ENCODE measurements around the gene DGLUCY.
A peak's percentile ranks its signal among the peaks of the same experiment; 100 is the strongest.

DGLUCY gene

GRCh38 chr14:91143862-91144261, 30.0 kb downstream of the DGLUCY start:
- peaks cover 35% of the 10 kb centered on the region; the same call in 1 of the 2 replicates for H3K36me3 ChIP-seq (ENCODE audit: insufficient read depth, low read length)
- TF ChIP-seq, protein P1, sequence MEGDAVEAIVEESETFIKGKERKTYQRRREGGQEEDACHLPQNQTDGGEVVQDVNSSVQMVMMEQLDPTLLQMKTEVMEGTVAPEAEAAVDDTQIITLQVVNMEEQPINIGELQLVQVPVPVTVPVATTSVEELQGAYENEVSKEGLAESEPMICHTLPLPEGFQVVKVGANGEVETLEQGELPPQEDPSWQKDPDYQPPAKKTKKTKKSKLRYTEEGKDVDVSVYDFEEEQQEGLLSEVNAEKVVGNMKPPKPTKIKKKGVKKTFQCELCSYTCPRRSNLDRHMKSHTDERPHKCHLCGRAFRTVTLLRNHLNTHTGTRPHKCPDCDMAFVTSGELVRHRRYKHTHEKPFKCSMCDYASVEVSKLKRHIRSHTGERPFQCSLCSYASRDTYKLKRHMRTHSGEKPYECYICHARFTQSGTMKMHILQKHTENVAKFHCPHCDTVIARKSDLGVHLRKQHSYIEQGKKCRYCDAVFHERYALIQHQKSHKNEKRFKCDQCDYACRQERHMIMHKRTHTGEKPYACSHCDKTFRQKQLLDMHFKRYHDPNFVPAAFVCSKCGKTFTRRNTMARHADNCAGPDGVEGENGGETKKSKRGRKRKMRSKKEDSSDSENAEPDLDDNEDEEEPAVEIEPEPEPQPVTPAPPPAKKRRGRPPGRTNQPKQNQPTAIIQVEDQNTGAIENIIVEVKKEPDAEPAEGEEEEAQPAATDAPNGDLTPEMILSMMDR (conservative IDR thresholded peaks at IDR 0.05; ENCODE audit: low read length) = no peak
- no peak for TF ChIP-seq EZH2phosphoT487 (IDR thresholded peaks at IDR 0.05; ENCODE audit: borderline replicate concordance)

GRCh38 chr14:91144425-91145145, 30.7 kb downstream of the DGLUCY start:
- H3K4me3 ChIP-seq (ENCODE audit: low read length, poor library complexity, severe bottlenecking) = no peak overlapping the region
- no peaks in the 10 kb centered on the region for H3K27me3 ChIP-seq (ENCODE audit: insufficient read depth, low read length, poor library complexity, severe bottlenecking)
- no peak overlapping the region for H2AFZ ChIP-seq (ENCODE audit: low read length)
- H3F3A ChIP-seq (ENCODE audit: low read depth) = peaks cover 5% of the 10 kb centered on the region; the same call in 1 of the 2 replicates
- peaks cover 35% of the 10 kb centered on the region; the same call in 1 of the 2 replicates for H3K36me3 ChIP-seq (ENCODE audit: insufficient read depth, low read length)
- no peak overlapping the region for H3K9ac ChIP-seq (ENCODE audit: low read depth, low read length, poor library complexity, severe bottlenecking)
- H3K4me1 ChIP-seq (ENCODE audit: insufficient read depth, low read length, poor library complexity, severe bottlenecking) = peaks cover 46% of the 10 kb centered on the region
- no peak for TF ChIP-seq EZH2phosphoT487 (IDR thresholded peaks at IDR 0.05; ENCODE audit: borderline replicate concordance)
- TF ChIP-seq, protein P1 (conservative IDR thresholded peaks at IDR 0.05; ENCODE audit: low read length) = no peak
- peak overlapping the region; percentile 36 for H3K4me2 ChIP-seq (ENCODE audit: low read depth, low read length, poor library complexity, severe bottlenecking)
- no peaks in the 10 kb centered on the region for H3K9me2 ChIP-seq (replicated peaks; ENCODE audit: low read depth, low read length)
- no peaks in the 10 kb centered on the region for H4K20me1 ChIP-seq (ENCODE audit: insufficient read depth, low read length, poor library complexity, severe bottlenecking)
- H3K9me3 ChIP-seq (ENCODE audit: insufficient read depth, low read depth, low read length) = no peaks in the 10 kb centered on the region
- H3K79me2 ChIP-seq (ENCODE audit: insufficient read depth, low read length) = peaks cover 12% of the 10 kb centered on the region; the same call in 1 of the 2 replicates

More at GRCh38 chr14:91143862-91144261, 30.0 kb downstream of the DGLUCY start:
- no peaks in the 10 kb centered on the region for H3K9me2 ChIP-seq (replicated peaks; ENCODE audit: low read depth, low read length)
- H3F3A ChIP-seq (ENCODE audit: low read depth) = peaks cover 5% of the 10 kb centered on the region; the same call in 1 of the 2 replicates
- no peak overlapping the region for H3K4me2 ChIP-seq (ENCODE audit: low read depth, low read length, poor library complexity, severe bottlenecking)
- H3K4me1 ChIP-seq (ENCODE audit: insufficient read depth, low read length, poor library complexity, severe bottlenecking) = peaks cover 48% of the 10 kb centered on the region
- no peak overlapping the region for H3K9ac ChIP-seq (ENCODE audit: low read depth, low read length, poor library complexity, severe bottlenecking)
- H2AFZ ChIP-seq (ENCODE audit: low read length) = no peak overlapping the region
- H4K20me1 ChIP-seq (ENCODE audit: insufficient read depth, low read length, poor library complexity, severe bottlenecking) = no peaks in the 10 kb centered on the region
- no peaks in the 10 kb centered on the region for H3K9me3 ChIP-seq (ENCODE audit: insufficient read depth, low read depth, low read length)
- no peaks in the 10 kb centered on the region for H3K27me3 ChIP-seq (ENCODE audit: insufficient read depth, low read length, poor library complexity, severe bottlenecking)
- peaks cover 15% of the 10 kb centered on the region; the same call in 1 of the 2 replicates for H3K79me2 ChIP-seq (ENCODE audit: insufficient read depth, low read length)
- H3K4me3 ChIP-seq (ENCODE audit: low read length, poor library complexity, severe bottlenecking) = no peak overlapping the region

DNA sequence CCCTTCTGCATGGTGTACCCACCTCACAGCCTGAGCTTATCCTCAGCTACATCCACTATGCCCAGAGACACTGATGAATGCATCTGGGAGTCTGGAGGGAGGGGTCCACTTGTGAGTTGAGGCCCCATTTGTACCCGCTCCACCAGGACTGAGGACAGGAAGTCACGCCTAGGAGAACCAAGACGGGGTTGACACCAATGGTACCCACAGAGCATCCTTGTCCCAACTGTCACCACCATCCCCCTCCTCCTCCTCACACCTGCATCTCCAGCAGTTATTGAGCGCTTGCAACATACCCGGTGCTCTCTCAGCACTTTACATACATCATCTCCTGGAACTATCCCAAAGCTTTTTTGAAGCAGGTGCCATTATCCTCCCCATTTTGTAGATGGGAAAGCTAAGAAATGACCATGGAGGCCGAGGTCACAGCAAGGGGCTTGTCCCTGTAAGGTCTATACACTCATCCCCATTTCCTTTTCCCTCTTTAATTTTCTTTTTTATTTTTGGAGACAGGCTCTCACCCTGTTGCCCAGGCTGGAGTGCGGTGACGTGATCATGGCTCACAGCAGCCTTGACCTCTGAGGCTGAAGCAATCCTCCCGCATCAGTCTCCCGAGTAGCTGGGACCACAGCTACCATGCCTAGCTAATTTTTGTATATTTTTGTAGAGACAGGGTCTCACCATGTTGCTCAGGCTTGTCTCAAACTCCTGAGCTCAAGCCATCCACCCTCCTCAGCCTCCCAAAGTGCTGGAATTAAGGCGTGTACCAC, 31.7 kb downstream of the DGLUCY start:
- H3K4me1 ChIP-seq (ENCODE audit: insufficient read depth, low read length, poor library complexity, severe bottlenecking) = peaks cover 39% of the 10 kb centered on the region
- peaks cover 6% of the 10 kb centered on the region; the same call in 1 of the 2 replicates for H3K79me2 ChIP-seq (ENCODE audit: insufficient read depth, low read length)
- H3K4me2 ChIP-seq (ENCODE audit: low read depth, low read length, poor library complexity, severe bottlenecking) = peak overlapping the region; percentile 36
- no peak for TF ChIP-seq EZH2phosphoT487 (IDR thresholded peaks at IDR 0.05; ENCODE audit: borderline replicate concordance)
- TF ChIP-seq, protein P1 (conservative IDR thresholded peaks at IDR 0.05; ENCODE audit: low read length) = no peak
- H2AFZ ChIP-seq (ENCODE audit: low read length) = no peak overlapping the region
- peaks cover 35% of the 10 kb centered on the region; the same call in 1 of the 2 replicates for H3K36me3 ChIP-seq (ENCODE audit: insufficient read depth, low read length)
- H3F3A ChIP-seq (ENCODE audit: low read depth) = peaks cover 5% of the 10 kb centered on the region; the same call in 1 of the 2 replicates
- H3K4me3 ChIP-seq (ENCODE audit: low read length, poor library complexity, severe bottlenecking) = no peak overlapping the region
- H4K20me1 ChIP-seq (ENCODE audit: insufficient read depth, low read length, poor library complexity, severe bottlenecking) = no peaks in the 10 kb centered on the region
- H3K9ac ChIP-seq (ENCODE audit: low read depth, low read length, poor library complexity, severe bottlenecking) = no peak overlapping the region
- no peaks in the 10 kb centered on the region for H3K27me3 ChIP-seq (ENCODE audit: insufficient read depth, low read length, poor library complexity, severe bottlenecking)
- H3K9me3 ChIP-seq (ENCODE audit: insufficient read depth, low read depth, low read length) = no peaks in the 10 kb centered on the region
- H3K9me2 ChIP-seq (replicated peaks; ENCODE audit: low read depth, low read length) = no peaks in the 10 kb centered on the region
